CD4-positive, alpha-beta memory T cell (primary cell): ENCODE measurements around the gene CYTH4. TPM values are rescaled to one million over a fixed set of nuclear protein-coding genes. Genes with fewer than 3 reads are reported as not detected.
A peak's percentile ranks its signal among the peaks of the same experiment; 100 is the strongest.

Source experiments
- CTCF ChIA-PET: fragments of 350-600 bp; sonication (Branson Sonifier 250); formaldehyde crosslinking; loops from one replicate; lab custom pipeline; 2021; ENCODE audit warnings: inconsistent platforms; ENCODE audit not compliant: partially characterized antibody; lab: Charles Lee
- POLR2A ChIA-PET: fragments of 350-600 bp; sonication (Branson Sonifier 250); formaldehyde crosslinking; loops from one replicate; lab custom pipeline; 2021; ENCODE audit not compliant: partially characterized antibody; lab: Charles Lee
- DNase-seq, 5 donors: peaks; one replicate each; pipeline versions ENCODE4 v3.0.0 to v3.0.0-alpha.2; 2020 to 2022; ENCODE audit warnings: mixed read lengths in 1 of 5
- H3K27ac ChIP-seq: one replicate; pipeline ENCODE4 v1.7.0; 2013; ENCODE audit warnings: low read depth, low read length
- H3K27me3 ChIP-seq: 2 replicates; pipeline ENCODE4 v1.7.0; 2013; ENCODE audit warnings: mild to moderate bottlenecking, low read length, moderate library complexity; ENCODE audit not compliant: insufficient read depth
- H3K36me3 ChIP-seq: 2 replicates; pipeline ENCODE4 v1.7.0; 2013; ENCODE audit warnings: mild to moderate bottlenecking, low read length, moderate library complexity; ENCODE audit not compliant: insufficient read depth
- H3K4me1 ChIP-seq: 2 replicates; pipeline ENCODE4 v1.7.0; 2013; ENCODE audit warnings: mild to moderate bottlenecking, low read length, moderate library complexity; ENCODE audit not compliant: insufficient read depth
- H3K4me3 ChIP-seq, 2 donors: one replicate each; pipeline ENCODE4 v1.7.0; 2013; ENCODE audit warnings: low read length in 2 of 2, mild to moderate bottlenecking in 1 of 2
- H3K9me3 ChIP-seq, 2 donors: one replicate each; pipeline ENCODE4 v1.7.0; 2013; ENCODE audit warnings: low read length in 2 of 2, control low read depth in 1 of 2; ENCODE audit not compliant: control insufficient read depth in 1 of 2
- H3K27ac Mint-ChIP-seq, 7 donors: one replicate each; pipeline ENCODE4 v1.8.0; 2020 to 2021; ENCODE audit warnings: mixed read lengths in 7 of 7, mild to moderate bottlenecking in 6 of 7, inconsistent platforms in 3 of 7, moderate library complexity in 3 of 7
- H3K27me3 Mint-ChIP-seq, 2 donors: one replicate each; pipeline ENCODE4 v1.8.0; 2020 to 2021; ENCODE audit warnings: mixed read lengths in 2 of 2
- H3K36me3 Mint-ChIP-seq, 2 donors: one replicate each; pipeline ENCODE4 v1.8.0; 2020 to 2021; ENCODE audit warnings: mixed read lengths in 2 of 2, inconsistent platforms in 1 of 2, mild to moderate bottlenecking in 1 of 2
- H3K4me1 Mint-ChIP-seq, 4 donors: one replicate each; pipeline ENCODE4 v1.8.0; 2020 to 2021; ENCODE audit warnings: mixed read lengths in 4 of 4, mild to moderate bottlenecking in 1 of 4
- H3K4me3 Mint-ChIP-seq, 8 donors: one replicate each; pipeline ENCODE4 v1.8.0; 2020 to 2021; ENCODE audit warnings: mixed read lengths in 8 of 8, mild to moderate bottlenecking in 7 of 8, moderate library complexity in 6 of 8, inconsistent platforms in 3 of 8
- H3K9me3 Mint-ChIP-seq, 8 donors: one replicate each; pipeline ENCODE4 v1.8.0; 2020 to 2021; ENCODE audit warnings: mixed read lengths in 8 of 8, mild to moderate bottlenecking in 5 of 8, inconsistent platforms in 3 of 8, moderate library complexity in 1 of 8
- intact Hi-C: fragments of 100-400 bp; cut with micrococcal nuclease; formaldehyde crosslinking; loops from one replicate; pipeline ENCODE4 v1.15.1; 2023
- polyA plus RNA-seq, 2 donors: library from polyadenylated mRNA; unstranded; fragments of 300-500 nt; fragmentation: Illumina TruSeq; gene quantifications; one replicate each; pipeline ENCODE4 v1.2.3, GENCODE V29; 2021
- total RNA-seq, 2 experiments: library from RNA; stranded (reverse); gene quantifications; one replicate each; pipeline ENCODE4 v1.2.3, GENCODE V29; 2021

The CYTH4 gene
- total and polyA plus RNA-seq, 4 experiments from 2014 or later: 39.4 to 177 (median 113) TPM

GRCh38 chr22:37338539-37339246 lies 56.4 kb downstream of the CYTH4 start:
- Mint-ChIP-seq H3K27ac (peak overlapping the region in 1 of 7 donors; percentile 22), H3K4me1 (peaks cover 3 to 15% (median 5%) of the 10 kb centered on the region in 4 donors), H3K9me3 (no peaks in the 10 kb centered on the region), H3K27me3 (peaks cover 11 to 30% of the 10 kb centered on the region in 2 donors), H3K4me3 (no peak overlapping the region), H3K36me3 (no peaks in the 10 kb centered on the region)
- peaks cover 11% of the 10 kb centered on the region for H3K4me1 ChIP-seq
- peaks cover 14% of the 10 kb centered on the region for H3K27me3 ChIP-seq
- DNase-seq: no peak
- ChIA-PET POLR2A (no interaction called here), CTCF (no interaction called here)
- no peaks in the 10 kb centered on the region for H3K36me3 ChIP-seq
- no peak overlapping the region for H3K4me3 ChIP-seq
- H3K27ac ChIP-seq: no peak overlapping the region
- H3K9me3 ChIP-seq: no peaks in the 10 kb centered on the region
- intact Hi-C loops: loop anchor here (10.0 kb wide), 1 partner anchor 46 kb away; no protein-coding TSS in a partner anchor

- H3K27me3 Mint-ChIP-seq: peaks cover 3 to 19% of the 10 kb centered on the region in 2 donors
Measured at GRCh38 chr22:37340331-37341262, 58.3 kb downstream of the CYTH4 start.

DNA sequence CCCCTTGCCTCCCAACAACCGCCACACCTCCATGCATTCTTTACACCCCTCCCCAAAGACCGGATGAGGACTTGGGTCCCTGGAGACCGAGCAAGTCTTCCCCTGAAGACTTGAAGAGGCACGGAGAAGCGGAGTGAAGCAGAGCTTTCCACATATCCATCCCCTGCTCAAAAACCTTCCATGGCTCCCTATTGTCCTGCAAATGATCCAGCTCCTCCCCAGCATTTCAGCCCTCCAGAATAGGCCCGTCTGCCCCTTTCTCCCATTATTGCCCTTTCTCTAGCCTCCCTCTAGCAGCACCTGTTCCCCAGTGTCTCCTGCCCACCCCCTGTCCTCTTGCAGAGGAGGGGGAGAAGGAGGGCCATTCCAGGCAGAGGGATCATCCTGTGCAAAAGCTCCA lies 59.8 kb downstream of the CYTH4 start:
- CTCF ChIA-PET: no interaction called here
- Histone ChIP-seq H3K4me1 (no peaks in the 10 kb centered on the region), H3K36me3 (no peaks in the 10 kb centered on the region), H3K4me3 (no peak overlapping the region), H3K27ac (no peak overlapping the region), H3K27me3 (no peaks in the 10 kb centered on the region), H3K9me3 (no peaks in the 10 kb centered on the region)
- POLR2A ChIA-PET: no interaction called here
- H3K27me3 Mint-ChIP-seq: peaks cover 3 to 15% of the 10 kb centered on the region in 2 donors
- intact Hi-C loops: no loop called here
- H3K4me3 Mint-ChIP-seq: no peak overlapping the region
- peaks cover 0 to 1% (median 0%) of the 10 kb centered on the region in 8 donors for H3K9me3 Mint-ChIP-seq
- no peaks in the 10 kb centered on the region for H3K36me3 Mint-ChIP-seq
- no peak for DNase-seq
- peaks cover 0 to 1% (median 0%) of the 10 kb centered on the region in 4 donors for H3K4me1 Mint-ChIP-seq
- no peak overlapping the region for H3K27ac Mint-ChIP-seq

More at GRCh38 chr22:37340331-37341262, 58.3 kb downstream of the CYTH4 start:
- H3K27me3 ChIP-seq: no peaks in the 10 kb centered on the region
- H3K36me3 ChIP-seq: no peaks in the 10 kb centered on the region
- ChIA-PET POLR2A (no interaction called here), CTCF (interaction anchor here (1.3 kb wide), 1 partner anchor 80 kb away, joined by 4 read pairs; no protein-coding TSS in a partner anchor)
- Mint-ChIP-seq H3K9me3 (no peaks in the 10 kb centered on the region), H3K36me3 (no peaks in the 10 kb centered on the region), H3K4me3 (peak overlapping the region in 1 of 8 donors; percentile 2), H3K27ac (no peak overlapping the region), H3K4me1 (no peaks in the 10 kb centered on the region)
- intact Hi-C loops: no loop called here
- DNase-seq: no peak
- no peaks in the 10 kb centered on the region for H3K4me1 ChIP-seq
- H3K27ac ChIP-seq: no peak overlapping the region
- H3K4me3 ChIP-seq: no peak overlapping the region
- no peaks in the 10 kb centered on the region for H3K9me3 ChIP-seq

DNA sequence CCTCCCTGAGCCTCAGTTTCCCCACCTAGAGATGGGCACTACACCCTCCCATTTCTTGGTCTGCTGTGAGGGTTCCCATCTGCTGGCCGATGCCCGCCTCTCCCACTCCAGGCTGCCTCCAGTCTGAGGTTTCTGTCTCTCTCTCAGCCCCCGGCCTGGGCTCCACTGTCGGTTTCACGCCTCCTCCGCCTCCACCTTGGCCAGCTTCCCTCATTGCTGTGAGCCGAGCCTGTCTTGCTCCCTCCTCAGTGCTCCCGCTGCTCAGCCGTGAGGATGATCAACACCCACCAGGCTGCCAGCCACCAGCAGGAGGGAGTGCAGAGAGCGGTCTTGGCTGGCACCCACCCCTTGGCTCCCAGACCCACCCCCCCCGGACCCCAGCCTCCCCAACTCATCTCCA lies 61.0 kb downstream of the CYTH4 start:
- intact Hi-C loops: no loop called here
- H3K27ac ChIP-seq: no peak overlapping the region
- Mint-ChIP-seq H3K4me3 (peak overlapping the region in 1 of 8 donors; percentile 8), H3K27me3 (peaks cover 3 to 10% of the 10 kb centered on the region in 2 donors), H3K27ac (no peak overlapping the region), H3K4me1 (peaks cover 0 to 1% (median 0%) of the 10 kb centered on the region in 4 donors), H3K36me3 (no peaks in the 10 kb centered on the region), H3K9me3 (peaks cover 0 to 1% (median 0%) of the 10 kb centered on the region in 8 donors)
- CTCF ChIA-PET: no interaction called here
- H3K4me3 ChIP-seq: no peak overlapping the region
- POLR2A ChIA-PET: no interaction called here
- H3K36me3 ChIP-seq: no peaks in the 10 kb centered on the region
- no peaks in the 10 kb centered on the region for H3K4me1 ChIP-seq
- H3K27me3 ChIP-seq: no peaks in the 10 kb centered on the region
- DNase-seq: no peak
- no peaks in the 10 kb centered on the region for H3K9me3 ChIP-seq

GRCh38 chr22:37343863-37344734 lies 61.8 kb downstream of the CYTH4 start:
- Histone ChIP-seq H3K27me3 (no peaks in the 10 kb centered on the region), H3K36me3 (no peaks in the 10 kb centered on the region), H3K4me1 (no peaks in the 10 kb centered on the region), H3K27ac (no peak overlapping the region), H3K9me3 (no peaks in the 10 kb centered on the region), H3K4me3 (no peak overlapping the region)
- Mint-ChIP-seq H3K36me3 (no peaks in the 10 kb centered on the region), H3K27me3 (peaks cover 3 to 7% of the 10 kb centered on the region in 2 donors), H3K27ac (no peak overlapping the region), H3K4me1 (peaks cover 0 to 1% (median 0%) of the 10 kb centered on the region in 4 donors), H3K4me3 (no peak overlapping the region), H3K9me3 (peaks cover 0 to 1% (median 0%) of the 10 kb centered on the region in 8 donors)
- CTCF ChIA-PET: no interaction called here
- DNase-seq: no peak
- POLR2A ChIA-PET: no interaction called here
- intact Hi-C loops: no loop called here

DNA sequence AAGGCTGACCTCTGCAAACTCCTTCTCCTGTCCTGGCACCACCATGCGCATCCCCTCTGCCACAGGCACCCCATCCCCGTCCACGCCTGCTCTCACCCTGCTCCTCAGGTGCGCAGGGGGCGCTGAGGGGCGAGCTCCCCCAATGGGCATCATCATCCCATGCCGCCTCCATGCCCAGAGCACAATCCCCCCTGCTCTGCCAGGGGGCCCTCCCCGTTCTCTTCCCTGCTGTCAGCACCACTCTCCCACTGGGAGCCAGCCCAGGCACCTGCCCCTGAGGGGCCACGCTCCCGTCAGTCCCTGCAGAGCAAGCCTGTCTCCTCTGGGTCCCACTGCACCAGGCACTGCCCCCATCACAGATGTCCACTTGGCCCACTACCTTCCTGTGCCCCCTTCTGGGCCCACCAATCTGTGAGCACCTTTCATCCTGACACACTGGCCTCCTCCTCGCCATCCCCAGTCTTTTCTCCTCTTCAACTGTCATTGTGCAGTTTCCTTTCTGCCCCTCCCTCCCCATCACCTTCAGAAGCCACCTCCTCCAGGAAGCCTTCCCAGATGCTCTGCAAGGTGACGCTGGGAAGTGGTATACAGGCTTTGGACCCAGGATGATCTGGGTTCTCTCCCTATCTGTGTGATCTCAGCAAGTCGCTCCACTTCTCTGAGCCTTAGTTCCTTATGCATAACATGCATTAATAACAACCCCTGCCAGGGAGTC lies 62.6 kb downstream of the CYTH4 start:
- Mint-ChIP-seq H3K27ac (peak overlapping the region in 1 of 7 donors; percentile 59), H3K27me3 (peaks cover 0 to 2% of the 10 kb centered on the region in 2 donors), H3K9me3 (peaks cover 0 to 1% (median 0%) of the 10 kb centered on the region in 8 donors), H3K36me3 (no peaks in the 10 kb centered on the region), H3K4me1 (peaks cover 0 to 1% (median 0%) of the 10 kb centered on the region in 4 donors), H3K4me3 (no peak overlapping the region)
- no peak overlapping the region for H3K27ac ChIP-seq
- ChIA-PET POLR2A (no interaction called here), CTCF (interaction anchor here (1.1 kb wide), 1 partner anchor 114 kb away, joined by 5 read pairs; no protein-coding TSS in a partner anchor)
- no peak overlapping the region for H3K4me3 ChIP-seq
- H3K9me3 ChIP-seq: no peaks in the 10 kb centered on the region
- no peaks in the 10 kb centered on the region for H3K27me3 ChIP-seq
- DNase-seq: no peak
- no peaks in the 10 kb centered on the region for H3K4me1 ChIP-seq
- intact Hi-C loops: no loop called here
- no peaks in the 10 kb centered on the region for H3K36me3 ChIP-seq
